ENCODE results near the gene FCRL6. TPM values are rescaled to one million over a fixed set of nuclear protein-coding genes. Genes with fewer than 3 reads are reported as not detected.

Gene FCRL6
- total and polyA plus RNA-seq, 2 experiments from 2014 or later = not detected

- no peak overlapping the region for H3K4me3 ChIP-seq
- H3K27me3 ChIP-seq = peaks cover 7% of the 10 kb centered on the region
- H3K9me3 ChIP-seq (ENCODE audit: low read depth) = no peaks in the 10 kb centered on the region
- no peaks in the 10 kb centered on the region for H3K4me1 ChIP-seq (ENCODE audit: low read depth)
- H3K27ac ChIP-seq = no peak overlapping the region
- no peaks in the 10 kb centered on the region for H3K36me3 ChIP-seq
- no peak for DNase-seq (ENCODE audit: low read depth in 1 of 2, low spot score in 1 of 2)
- TF ChIP-seq CTCF (IDR thresholded peaks at IDR 0.05; ENCODE audit: low read depth, low read length) = no peak
Observed at GRCh38 chr1:159815926-159816325, 13.8 kb downstream of the FCRL6 start.

GRCh38 chr1:159817276-159818041 lies 15.3 kb downstream of the FCRL6 start:
- no peak for DNase-seq (ENCODE audit: low read depth in 1 of 2, low spot score in 1 of 2)
- Histone ChIP-seq H3K9me3 (ENCODE audit: low read depth) (no peaks in the 10 kb centered on the region), H3K4me3 (no peak overlapping the region)

GRCh38 chr1:159821171-159821867 lies 19.2 kb downstream of the FCRL6 start:
- H3K27me3 ChIP-seq = no peaks in the 10 kb centered on the region
- no peaks in the 10 kb centered on the region for H3K4me1 ChIP-seq (ENCODE audit: low read depth)
- TF ChIP-seq CTCF (IDR thresholded peaks at IDR 0.05; ENCODE audit: low read depth, low read length) = no peak
- H3K9me3 ChIP-seq (ENCODE audit: low read depth) = no peaks in the 10 kb centered on the region
- H3K36me3 ChIP-seq = no peaks in the 10 kb centered on the region
- no peak overlapping the region for H3K27ac ChIP-seq
- H3K4me3 ChIP-seq = no peak overlapping the region
- no peak for DNase-seq (ENCODE audit: low read depth in 1 of 2, low spot score in 1 of 2)

More at GRCh38 chr1:159817276-159818041, 15.3 kb downstream of the FCRL6 start:
- no peak for TF ChIP-seq CTCF (IDR thresholded peaks at IDR 0.05; ENCODE audit: low read depth, low read length)
- Histone ChIP-seq H3K36me3 (no peaks in the 10 kb centered on the region), H3K27me3 (no peaks in the 10 kb centered on the region), H3K27ac (no peak overlapping the region), H3K4me1 (ENCODE audit: low read depth) (no peaks in the 10 kb centered on the region)

GRCh38 chr1:159823406-159823805 lies 21.2 kb downstream of the FCRL6 start:
- H3K36me3 ChIP-seq = no peaks in the 10 kb centered on the region
- no peak overlapping the region for H3K27ac ChIP-seq
- no peaks in the 10 kb centered on the region for H3K4me1 ChIP-seq (ENCODE audit: low read depth)
- H3K9me3 ChIP-seq (ENCODE audit: low read depth) = no peaks in the 10 kb centered on the region
- TF ChIP-seq CTCF (IDR thresholded peaks at IDR 0.05; ENCODE audit: low read depth, low read length) = no peak
- no peak for DNase-seq (ENCODE audit: low read depth in 1 of 2, low spot score in 1 of 2)
- no peak overlapping the region for H3K4me3 ChIP-seq
- no peaks in the 10 kb centered on the region for H3K27me3 ChIP-seq

- no peak overlapping the region for H3K27ac ChIP-seq
- TF ChIP-seq CTCF (IDR thresholded peaks at IDR 0.05; ENCODE audit: low read depth, low read length) = no peak
Observed at GRCh38 chr1:159825564-159825963, 23.4 kb downstream of the FCRL6 start.

More at GRCh38 chr1:159825564-159825963, 23.4 kb downstream of the FCRL6 start:
- Histone ChIP-seq H3K9me3 (ENCODE audit: low read depth) (no peaks in the 10 kb centered on the region), H3K27me3 (no peaks in the 10 kb centered on the region), H3K4me1 (ENCODE audit: low read depth) (no peaks in the 10 kb centered on the region), H3K36me3 (no peaks in the 10 kb centered on the region), H3K4me3 (no peak overlapping the region)
- DNase-seq (ENCODE audit: low read depth in 1 of 2, low spot score in 1 of 2) = no peak
